NT2/D1 (cell line): ENCODE measurements around the gene DCLRE1C.
"Not testable (repeated sequence)": the region's sequence is repeated elsewhere in the genome, so short reads cannot be mapped to it uniquely, and the experiment has no call there.

Experiments
- DNase-seq: peaks from one replicate; pipeline ENCODE4 v3.0.0-alpha.2; 2011; ENCODE audit warnings: low read depth, low spot score
- H3K27me3 ChIP-seq: 2 replicates; pipeline ENCODE4 v1.6.0; 2011; ENCODE audit warnings: mild to moderate bottlenecking; ENCODE audit not compliant: insufficient read length, insufficient read depth
- H3K36me3 ChIP-seq: 2 replicates; pipeline ENCODE4 v1.6.1; 2011; ENCODE audit warnings: mild to moderate bottlenecking, low read length, mixed read lengths; ENCODE audit not compliant: insufficient read depth, insufficient read length
- H3K4me1 ChIP-seq: 2 replicates; pipeline ENCODE4 v1.5.1; 2011; ENCODE audit not compliant: insufficient read depth, insufficient read length
- H3K4me3 ChIP-seq: 2 replicates; pipeline ENCODE4 v1.5.1; 2011; ENCODE audit warnings: low read depth; ENCODE audit not compliant: insufficient read length
- H3K9ac ChIP-seq: 2 replicates; pipeline ENCODE4 v1.6.0; 2011; ENCODE audit warnings: low read depth; ENCODE audit not compliant: insufficient read length
- H3K9me3 ChIP-seq: 2 replicates; pipeline ENCODE4 v1.5.1; 2011; ENCODE audit warnings: mild to moderate bottlenecking, low read length; ENCODE audit not compliant: insufficient read depth
- SUZ12 ChIP-seq: IDR thresholded peaks from 2 replicates; pipeline ENCODE4 v1.6.1; 2011; ENCODE audit not compliant: insufficient read length, insufficient read depth; ENCODE audit errors: extremely low read depth
- YY1 ChIP-seq: IDR thresholded peaks from 2 replicates; pipeline ENCODE4 v1.6.1; 2011; ENCODE audit not compliant: insufficient read length, insufficient read depth
- ZNF274 ChIP-seq: IDR thresholded peaks from 2 replicates; pipeline ENCODE4 v1.6.1; 2011; ENCODE audit warnings: mild to moderate bottlenecking, low read depth, low read length

Gene DCLRE1C

GRCh38 chr10:14953424-14954000, 384 bp downstream of the DCLRE1C start:
- no peak for TF ChIP-seq SUZ12
- no peak for TF ChIP-seq ZNF274
- no peak for TF ChIP-seq YY1
- H3K9ac ChIP-seq, result peak overlapping the region; percentile 81

GRCh38 chr10:14952851-14953423, 959 bp downstream of the DCLRE1C start:
- H3K9ac ChIP-seq, result peak overlapping the region; percentile 81
- no peak for TF ChIP-seq ZNF274
- TF ChIP-seq SUZ12, result no peak
- no peak for TF ChIP-seq YY1
- H3K9me3 ChIP-seq, result no peaks in the 10 kb centered on the region
- no peaks in the 10 kb centered on the region for H3K4me1 ChIP-seq
- H3K27me3 ChIP-seq, result no peaks in the 10 kb centered on the region
- peak; percentile 22 for DNase-seq
- peaks cover 12% of the 10 kb centered on the region for H3K36me3 ChIP-seq
- peak overlapping the region; percentile 78 for H3K4me3 ChIP-seq

More at GRCh38 chr10:14953424-14954000, 384 bp downstream of the DCLRE1C start:
- Histone ChIP-seq H3K9me3 (no peaks in the 10 kb centered on the region), H3K27me3 (no peaks in the 10 kb centered on the region), H3K4me3 (peak overlapping the region; percentile 78), H3K4me1 (no peaks in the 10 kb centered on the region), H3K36me3 (peaks cover 11% of the 10 kb centered on the region)
- DNase-seq, result peak; percentile 3

GRCh38 chr10:14949291-14949690, 4.6 kb downstream of the DCLRE1C start:
- no peak overlapping the region for H3K9ac ChIP-seq

DNA sequence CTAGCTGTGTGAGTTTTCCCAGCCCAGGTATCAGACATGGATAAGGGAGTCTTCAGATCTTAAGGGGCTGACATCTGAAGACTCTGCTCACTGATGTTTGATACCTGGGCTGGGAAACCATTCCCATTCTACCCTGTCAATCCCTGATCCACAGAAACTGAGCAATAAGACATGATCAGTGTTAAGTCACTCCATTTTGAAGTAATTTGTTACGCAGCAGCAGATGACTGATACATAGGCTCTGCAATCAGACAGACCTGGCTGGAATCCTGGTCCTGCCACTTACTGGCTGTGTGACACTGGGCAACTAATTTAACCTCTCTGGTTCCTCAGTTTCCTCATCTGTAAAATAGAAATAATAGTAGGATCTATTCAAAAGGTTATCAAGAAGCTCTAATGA, 6.6 kb downstream of the DCLRE1C start:
- DNase-seq, result no peak
- H3K9me3 ChIP-seq, result no peaks in the 10 kb centered on the region
- H3K36me3 ChIP-seq, result peaks cover 46% of the 10 kb centered on the region
- no peak for TF ChIP-seq ZNF274
- TF ChIP-seq SUZ12, result no peak
- no peak for TF ChIP-seq YY1
- H3K4me1 ChIP-seq, result no peaks in the 10 kb centered on the region
- no peak overlapping the region for H3K4me3 ChIP-seq
- H3K9ac ChIP-seq, result no peak overlapping the region
- no peaks in the 10 kb centered on the region for H3K27me3 ChIP-seq

More at GRCh38 chr10:14949291-14949690, 4.6 kb downstream of the DCLRE1C start:
- Histone ChIP-seq H3K4me3 (no peak overlapping the region), H3K27me3 (no peaks in the 10 kb centered on the region), H3K36me3 (peaks cover 39% of the 10 kb centered on the region), H3K4me1 (no peaks in the 10 kb centered on the region), H3K9me3 (no peaks in the 10 kb centered on the region)
- TF ChIP-seq ZNF274, result no peak
- no peak for TF ChIP-seq SUZ12
- no peak for TF ChIP-seq YY1
- DNase-seq, result no peak

DNA sequence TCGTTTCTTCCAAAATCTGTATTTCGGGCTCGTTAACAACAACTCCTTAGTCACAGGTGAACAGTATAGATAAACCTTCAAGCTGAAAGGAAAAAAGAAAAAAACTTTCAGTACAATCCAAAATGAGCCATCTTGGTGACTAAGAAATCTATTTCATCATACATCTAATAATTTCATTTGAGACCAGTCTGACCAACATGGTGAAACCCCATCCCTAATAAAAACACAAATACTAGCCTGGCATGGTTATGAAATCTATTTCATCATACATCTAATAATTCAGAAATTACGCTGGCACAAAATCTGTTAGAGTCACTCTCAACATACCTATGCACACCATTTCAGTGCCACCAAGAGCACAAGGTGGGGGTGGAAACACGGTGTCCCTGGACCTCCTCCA, 8.8 kb downstream of the DCLRE1C start:
- no peak overlapping the region for H3K4me3 ChIP-seq
- no peaks in the 10 kb centered on the region for H3K9me3 ChIP-seq
- TF ChIP-seq SUZ12, result no peak
- TF ChIP-seq YY1, result no peak
- no peak for TF ChIP-seq ZNF274
- no peaks in the 10 kb centered on the region for H3K27me3 ChIP-seq
- H3K36me3 ChIP-seq, result peaks cover 45% of the 10 kb centered on the region
- DNase-seq, result no peak
- H3K4me1 ChIP-seq, result no peaks in the 10 kb centered on the region
- no peak overlapping the region for H3K9ac ChIP-seq

- not testable (repeated sequence) for H3K4me3 ChIP-seq, H3K9ac ChIP-seq, DNase-seq, H3K9me3 ChIP-seq, H3K27me3 ChIP-seq, H3K4me1 ChIP-seq
- peaks cover 44% of the 10 kb centered on the region for H3K36me3 ChIP-seq
Measured at GRCh38 chr10:14942950-14943338, 11.0 kb downstream of the DCLRE1C start.

DNA sequence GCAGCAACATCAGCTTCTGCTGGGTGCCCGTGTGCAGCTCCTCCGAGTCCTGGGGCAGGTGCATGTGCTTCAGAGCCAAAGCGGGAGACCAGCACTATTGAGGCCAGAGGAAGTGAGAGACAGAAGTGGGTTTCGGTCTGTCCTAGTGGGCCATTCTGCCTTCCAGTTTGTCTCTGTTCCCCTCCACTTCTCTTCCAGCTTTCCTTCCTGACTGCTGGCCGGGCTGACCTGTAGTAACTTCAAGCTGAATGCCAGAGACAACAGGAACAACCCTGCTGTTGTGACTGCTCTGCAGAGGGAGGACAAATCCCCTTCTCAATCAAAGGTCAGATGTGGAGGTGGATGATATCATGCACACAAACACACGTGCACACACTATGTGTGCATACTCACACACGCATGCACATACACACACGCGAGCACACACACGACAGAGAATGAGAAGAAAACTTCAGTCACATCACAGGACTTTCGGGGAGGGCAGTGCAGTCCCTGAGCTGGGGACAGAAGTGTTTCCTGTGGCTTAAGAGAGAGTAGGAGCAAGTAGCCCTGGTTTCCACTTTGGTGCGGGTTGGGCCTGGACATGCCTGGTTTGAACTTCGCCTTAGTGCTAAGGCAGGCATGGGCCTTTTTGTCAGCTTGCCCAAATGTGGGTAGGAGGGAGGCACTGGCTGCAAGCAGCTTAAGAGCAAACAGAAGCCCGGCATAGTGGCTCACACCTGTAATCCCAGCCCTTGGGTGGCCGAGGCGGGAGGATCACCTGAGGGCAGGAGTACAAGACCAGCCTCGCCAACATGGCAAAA, 11.5 kb downstream of the DCLRE1C start:
- H3K4me3 ChIP-seq, result not testable (repeated sequence)
- H3K36me3 ChIP-seq, result peaks cover 38% of the 10 kb centered on the region

GRCh38 chr10:14938971-14939370, 14.9 kb downstream of the DCLRE1C start:
- H3K27me3 ChIP-seq, H3K4me1 ChIP-seq, H3K9ac ChIP-seq, H3K9me3 ChIP-seq, DNase-seq, H3K4me3 ChIP-seq: not testable (repeated sequence)
- peaks cover 20% of the 10 kb centered on the region for H3K36me3 ChIP-seq

More for the DNA sequence above, 11.5 kb downstream of the DCLRE1C start:
- not testable (repeated sequence) for H3K9me3 ChIP-seq, H3K9ac ChIP-seq, H3K27me3 ChIP-seq, DNase-seq, H3K4me1 ChIP-seq
